IPS DF 4.7 (cell line): Measurements from ENCODE around the gene RNF115.
"Not testable (repeated sequence)": the region's sequence is repeated elsewhere in the genome, so short reads cannot be mapped to it uniquely, and the experiment has no call there.

Experiments
- DNase-seq: peaks from one replicate; pipeline ENCODE4 v3.0.0-alpha.2; 2013; ENCODE audit warnings: low spot score; ENCODE audit errors: extremely low read depth

Gene RNF115

GRCh38 chr1:145823565-145824498, at the start of gene RNF115, which contains the start of gene POLR3C:
TSS of gene RNF115 (minus strand) at chr1:145824095. CDS start at chr1:145823873, 222 bp downstream.
TSS of gene POLR3C (plus strand) at chr1:145824200. CDS start at chr1:145825777, 1,577 bp downstream.
- peak; percentile 28 for DNase-seq

DNA sequence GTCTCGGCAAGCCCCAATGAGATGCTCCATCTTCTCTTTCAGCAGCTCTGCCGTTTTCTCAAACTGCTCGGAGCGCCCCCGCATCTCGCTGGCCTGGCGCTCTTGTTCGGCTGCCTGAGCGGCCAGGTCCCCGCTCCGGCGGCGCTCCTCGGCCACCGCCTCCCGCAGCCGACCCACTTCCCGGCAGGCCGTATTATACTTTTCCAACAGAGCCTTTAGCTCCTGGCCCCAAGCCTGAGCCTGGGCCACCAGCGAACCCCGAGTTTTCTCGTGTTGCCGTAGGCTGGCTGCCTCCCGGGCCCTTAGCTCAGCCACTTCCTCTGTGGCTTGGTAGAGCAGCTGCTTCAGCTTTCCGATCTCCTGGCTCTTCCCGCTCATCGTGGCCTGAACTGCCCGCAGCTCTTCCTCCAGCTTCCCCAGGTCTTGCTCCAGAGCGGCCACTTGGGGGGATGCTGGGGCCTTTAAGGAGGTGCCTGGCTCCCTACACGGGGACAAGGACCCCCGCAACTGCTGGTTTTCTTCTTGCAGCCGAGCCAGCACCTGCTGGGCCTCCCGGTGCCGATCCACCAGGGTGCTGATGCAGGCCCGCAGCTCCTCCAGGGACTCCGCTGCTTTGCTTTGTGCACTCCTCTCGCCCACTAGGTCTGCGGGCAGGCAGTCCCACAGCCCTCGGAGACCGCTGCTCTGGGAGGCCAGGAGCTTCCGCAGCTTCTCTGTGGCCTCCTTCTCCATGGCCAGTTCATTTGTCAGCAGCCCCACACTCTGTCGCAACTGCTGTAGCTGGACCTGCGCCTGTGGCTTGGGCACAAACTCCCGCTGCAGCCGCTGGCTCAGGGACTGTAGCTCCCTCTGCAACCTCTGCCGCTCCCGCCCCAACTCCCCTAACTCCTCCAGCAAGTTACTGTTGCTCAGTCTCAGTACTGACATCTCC, 48.4 kb upstream of the RNF115 start:
- DNase-seq = no peak

- DNase-seq = no peak
Observed at GRCh38 chr1:145868232-145868631, 44.3 kb upstream of the RNF115 start.

DNA sequence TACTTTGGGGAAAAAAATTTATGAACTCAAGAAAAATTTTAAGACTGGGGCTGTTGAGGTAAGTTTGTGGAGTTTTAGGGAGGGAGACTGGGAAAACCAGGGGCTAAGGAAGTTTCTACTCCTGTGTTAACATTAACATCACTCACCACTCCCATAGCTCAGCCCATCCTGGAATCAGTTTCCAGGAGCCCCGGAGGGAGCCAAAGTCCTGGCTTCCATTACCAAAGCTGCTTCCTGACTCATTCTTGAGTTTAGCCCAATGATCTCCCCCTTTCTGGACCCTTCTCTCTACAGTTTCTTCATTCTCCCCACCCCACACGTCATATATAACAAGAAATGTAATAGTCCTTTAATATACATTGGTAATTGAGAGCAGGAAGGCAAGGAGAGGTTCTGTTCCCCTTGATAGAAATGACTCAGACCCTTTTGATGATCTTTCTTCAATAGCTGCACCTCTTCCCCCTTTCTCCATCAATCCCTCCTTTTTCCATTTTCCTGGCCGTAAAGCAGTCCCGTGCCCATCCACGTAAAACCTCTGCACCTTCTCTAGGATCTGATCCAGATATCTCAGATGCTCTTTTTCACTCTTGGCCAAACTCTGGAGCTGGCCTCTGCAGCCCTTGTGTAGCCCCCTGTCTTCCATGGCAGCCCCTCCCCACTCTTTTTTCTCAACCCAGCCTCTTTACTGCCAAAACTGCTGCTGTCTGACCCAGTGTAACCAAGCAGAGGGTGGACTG, 39.6 kb upstream of the RNF115 start:
- no peak for DNase-seq

GRCh38 chr1:145859491-145860023, 35.7 kb upstream of the RNF115 start:
- DNase-seq = no peak

DNA sequence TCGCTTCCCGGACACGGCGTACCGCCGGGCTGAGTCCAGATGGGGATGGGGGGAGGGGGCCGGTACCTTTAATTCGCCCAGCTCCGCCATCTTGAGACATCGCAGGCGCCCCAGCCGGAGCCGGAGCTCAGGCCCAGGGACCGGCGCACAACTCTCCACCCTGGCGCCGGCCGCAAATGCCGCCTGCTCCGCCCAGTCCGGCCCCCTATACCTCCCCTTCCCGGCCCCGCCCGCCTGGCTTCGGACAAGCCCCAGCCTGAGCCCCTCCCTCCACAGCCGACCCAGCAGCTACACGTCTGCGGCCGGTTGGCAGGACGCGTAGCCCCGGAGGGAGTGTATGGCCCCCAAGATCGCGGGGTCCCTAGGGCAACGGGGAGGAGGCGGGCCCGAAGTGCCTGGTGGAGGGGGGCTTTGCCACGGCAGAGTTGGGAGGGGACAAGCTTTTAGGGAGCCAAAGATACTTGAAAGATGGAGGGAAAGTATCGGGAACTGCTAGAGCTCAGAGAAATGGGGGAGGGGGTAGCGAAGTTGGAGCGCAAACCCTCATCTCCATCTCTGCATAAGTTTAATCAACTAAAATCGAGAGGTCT, 35.1 kb upstream of the RNF115 start, which contains the start of gene PIAS3:
Gene PIAS3, minus strand, starts transcription at position 181 of the 590 bp plus-strand sequence. Its CDS starts 91 bp downstream, at position 90.
- DNase-seq = no peak

- DNase-seq = no peak
Observed at GRCh38 chr1:145858238-145858900, 34.5 kb upstream of the RNF115 start.

DNA sequence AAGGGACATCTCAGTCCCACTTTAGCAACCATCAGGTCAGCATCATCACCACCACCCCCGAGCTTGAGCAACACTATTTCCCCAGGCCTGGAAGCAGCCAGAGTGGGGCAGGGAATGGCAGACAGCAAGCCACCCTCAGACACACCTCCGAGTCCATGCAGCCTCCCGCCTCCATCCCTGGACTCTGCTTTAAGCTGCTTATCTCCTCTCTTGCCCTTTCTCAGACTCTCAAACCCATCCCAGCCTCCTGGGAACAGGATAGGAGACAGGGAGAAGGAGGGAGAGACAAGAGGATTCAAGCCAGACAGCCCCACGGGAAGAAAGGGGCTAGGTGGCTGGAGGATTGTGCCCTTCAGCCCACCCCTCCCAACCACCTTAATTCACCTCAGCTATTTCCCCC, 33.3 kb upstream of the RNF115 start:
- no peak for DNase-seq

DNA sequence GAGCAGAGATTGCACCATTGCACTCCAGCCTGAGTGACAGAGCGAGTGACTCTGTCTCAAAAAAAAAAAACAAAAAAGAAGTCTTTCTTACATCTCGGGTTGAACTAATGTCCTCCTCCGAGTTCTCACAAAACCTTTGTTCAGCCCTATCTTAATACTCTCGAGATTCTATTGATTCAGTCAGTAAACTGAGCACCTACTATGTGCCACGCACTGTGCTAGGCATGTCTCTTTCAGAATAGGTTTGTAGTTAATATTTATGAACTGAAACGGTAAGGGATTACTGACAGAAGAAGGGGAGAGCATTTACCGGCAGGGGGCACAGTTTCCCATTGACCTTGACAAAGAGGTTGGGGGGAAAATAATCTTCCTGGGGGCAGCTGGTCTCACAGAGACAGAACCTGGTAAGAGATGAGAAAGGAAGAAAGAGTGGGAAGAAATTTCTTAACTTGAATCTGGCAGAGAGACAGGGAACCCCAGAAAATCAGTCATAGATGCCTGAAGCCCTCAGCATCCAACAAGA, 31.6 kb upstream of the RNF115 start:
- DNase-seq = no peak

GRCh38 chr1:145849356-145850160, 25.7 kb upstream of the RNF115 start:
- no peak for DNase-seq

DNA sequence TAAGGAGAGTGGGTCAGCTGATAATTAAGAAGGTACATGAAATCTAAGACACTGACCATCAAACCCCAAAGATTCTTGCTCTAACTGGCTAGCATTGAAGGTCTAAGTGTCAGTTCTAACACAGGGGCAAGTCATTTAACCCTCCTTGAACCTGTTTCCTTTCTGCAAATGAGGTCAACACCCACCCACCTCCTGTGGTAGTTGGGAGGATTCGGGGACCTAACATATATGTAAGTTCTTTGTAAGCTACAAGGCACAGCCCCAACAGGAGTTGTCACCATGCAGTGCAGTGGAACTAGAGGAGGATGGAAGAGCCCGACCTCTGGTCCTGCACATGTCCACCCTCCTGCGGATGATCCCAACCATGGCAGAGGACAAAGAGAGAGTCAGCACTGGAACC, 23.9 kb upstream of the RNF115 start:
- DNase-seq = no peak

DNA sequence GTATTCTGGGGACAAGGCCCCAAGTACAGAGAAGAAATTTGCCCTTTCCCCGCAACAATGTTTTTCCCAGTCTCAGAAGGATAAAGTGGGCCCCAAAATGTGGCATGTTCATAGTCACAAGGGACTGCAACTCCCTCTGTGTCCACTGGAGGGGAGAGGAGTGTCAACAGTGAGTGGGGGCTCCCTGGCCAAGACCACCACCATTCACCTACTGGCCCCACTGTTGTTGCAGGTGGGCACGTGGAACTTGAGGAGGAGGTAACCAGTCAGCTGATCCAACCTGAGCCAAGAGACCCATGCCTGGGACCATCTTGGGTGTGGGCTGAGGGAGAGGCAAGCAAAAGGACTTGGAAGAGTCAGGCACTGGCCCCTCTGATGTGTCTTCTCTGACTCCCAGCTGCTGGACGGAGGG, 22.3 kb upstream of the RNF115 start:
- peak; percentile 30 for DNase-seq

DNA sequence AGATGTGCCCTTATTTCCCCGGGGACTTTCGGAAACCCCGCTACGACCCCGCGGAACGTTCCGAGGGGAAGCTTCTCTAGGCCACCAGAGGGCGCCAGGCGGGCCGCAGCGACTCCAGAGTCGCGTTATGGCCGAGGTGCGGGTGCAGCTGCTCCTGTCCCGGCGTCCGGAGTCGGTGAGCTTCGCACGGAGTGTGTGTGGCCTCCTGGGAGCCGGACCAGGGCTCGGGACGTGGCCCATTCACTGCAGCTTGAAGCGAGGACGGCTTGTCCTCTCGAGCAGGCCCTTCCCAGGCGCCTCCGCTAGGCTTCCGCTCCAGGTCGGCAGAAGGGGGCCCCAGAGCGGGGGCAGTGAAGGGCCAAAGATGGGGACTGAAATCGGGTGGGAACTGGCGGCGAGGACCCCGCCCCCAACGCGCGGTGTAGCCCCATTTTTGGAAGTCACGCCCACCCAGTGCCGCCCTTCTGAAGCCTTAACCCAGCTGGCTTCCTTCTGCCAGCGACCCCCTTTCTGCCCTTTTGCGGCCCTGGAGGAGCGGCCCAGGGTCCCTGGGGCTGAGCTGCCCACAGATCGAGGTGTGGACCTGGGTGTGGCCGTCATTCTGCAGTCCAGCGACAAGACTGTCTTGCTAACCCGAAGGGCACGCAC, 21.7 kb upstream of the RNF115 start, which contains the start of gene NUDT17:
Gene NUDT17, plus strand, starts transcription at position 117 of the 648 bp plus-strand sequence. Its CDS starts 11 bp downstream, at position 128.
- DNase-seq = peak; percentile 19

GRCh38 chr1:145845144-145845513, 21.2 kb upstream of the RNF115 start:
- DNase-seq = no peak

GRCh38 chr1:145843031-145843430, 19.1 kb upstream of the RNF115 start:
- no peak for DNase-seq

DNA sequence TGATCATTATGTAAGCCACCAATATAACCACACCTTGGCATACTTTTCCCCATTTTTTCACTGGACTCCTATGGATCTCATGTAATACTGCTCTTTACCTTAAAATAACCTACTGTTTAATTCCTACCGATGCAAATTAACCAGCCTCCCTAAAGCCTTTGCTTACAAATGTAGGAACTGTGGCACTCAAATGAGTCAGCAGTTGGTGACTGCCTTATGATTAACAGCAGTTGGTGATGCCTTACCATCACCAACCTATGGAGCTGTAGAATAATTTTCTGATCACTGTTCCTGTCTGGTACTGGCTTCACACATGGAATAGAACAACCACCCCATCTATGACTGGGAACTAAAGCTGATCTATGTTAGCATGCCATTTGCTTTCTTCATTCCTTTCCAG, 13.8 kb upstream of the RNF115 start:
- DNase-seq = no peak

- DNase-seq = not testable (repeated sequence)
Observed at GRCh38 chr1:145830810-145831209, 6.9 kb upstream of the RNF115 start.

- DNase-seq = no peak
Observed at GRCh38 chr1:145828367-145829026, 4.6 kb upstream of the RNF115 start.
